ENCODE results near the gene HLA-DPB1.

DNA sequence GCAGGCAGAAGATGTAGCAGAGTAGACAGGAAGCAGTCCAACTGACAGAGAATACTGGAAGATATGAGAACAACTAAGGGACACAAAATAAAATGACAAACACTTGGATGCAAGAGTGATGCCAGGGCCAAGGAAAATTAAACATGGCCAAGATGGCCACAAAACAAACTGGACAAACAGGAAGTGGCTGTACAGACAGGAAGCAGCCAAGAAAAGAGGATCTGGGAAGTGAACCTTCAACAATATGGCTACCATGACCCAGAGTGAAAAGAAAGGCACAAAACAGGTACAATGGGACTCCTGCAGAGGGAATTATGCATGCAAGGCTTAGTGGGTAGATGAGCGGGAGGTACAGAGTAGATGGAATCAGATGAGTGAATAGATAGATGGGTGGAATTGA is 29.1 kb downstream of the HLA-DPB1 start:
- TF ChIP-seq TAF1 (IDR thresholded peaks at IDR 0.05; ENCODE audit: low read depth, low read length) (no peak), POLR2AphosphoS5 (IDR thresholded peaks at IDR 0.05; ENCODE audit: low read depth, low read length) (no peak)
